Stomach (tissue), 4 donors: ENCODE data around the gene WWC1.

Experiments
- EP300 ChIP-seq: sonication (generic); formaldehyde crosslinking; IDR thresholded peaks from one replicate; pipeline ENCODE4 v1.6.1; 2017; ENCODE audit warnings: antibody characterized with exemption
- POLR2A ChIP-seq, 4 donors: fragments of 450-650 bp; IDR thresholded peaks; one replicate each; pipeline ENCODE4 v1.6.1; 2016; ENCODE audit warnings: antibody characterized with exemption in 4 of 4, control low read depth in 2 of 4, mild to moderate bottlenecking in 1 of 4, moderate library complexity in 1 of 4
- TF ChIP-seq, protein P1 (sequence below), 7 experiments: fragments of 450-650 bp in 4 of 7; fragments of 200-600 bp in 3 of 7; sonication (generic) in 3 of 7; IDR thresholded peaks; one replicate each; pipeline ENCODE4 v1.5.1; 2016 to 2019; ENCODE audit warnings: antibody characterized with exemption in 7 of 7, control low read depth in 2 of 7, mild to moderate bottlenecking in 1 of 7

- TF ChIP-seq, protein P1, sequence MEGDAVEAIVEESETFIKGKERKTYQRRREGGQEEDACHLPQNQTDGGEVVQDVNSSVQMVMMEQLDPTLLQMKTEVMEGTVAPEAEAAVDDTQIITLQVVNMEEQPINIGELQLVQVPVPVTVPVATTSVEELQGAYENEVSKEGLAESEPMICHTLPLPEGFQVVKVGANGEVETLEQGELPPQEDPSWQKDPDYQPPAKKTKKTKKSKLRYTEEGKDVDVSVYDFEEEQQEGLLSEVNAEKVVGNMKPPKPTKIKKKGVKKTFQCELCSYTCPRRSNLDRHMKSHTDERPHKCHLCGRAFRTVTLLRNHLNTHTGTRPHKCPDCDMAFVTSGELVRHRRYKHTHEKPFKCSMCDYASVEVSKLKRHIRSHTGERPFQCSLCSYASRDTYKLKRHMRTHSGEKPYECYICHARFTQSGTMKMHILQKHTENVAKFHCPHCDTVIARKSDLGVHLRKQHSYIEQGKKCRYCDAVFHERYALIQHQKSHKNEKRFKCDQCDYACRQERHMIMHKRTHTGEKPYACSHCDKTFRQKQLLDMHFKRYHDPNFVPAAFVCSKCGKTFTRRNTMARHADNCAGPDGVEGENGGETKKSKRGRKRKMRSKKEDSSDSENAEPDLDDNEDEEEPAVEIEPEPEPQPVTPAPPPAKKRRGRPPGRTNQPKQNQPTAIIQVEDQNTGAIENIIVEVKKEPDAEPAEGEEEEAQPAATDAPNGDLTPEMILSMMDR (IDR thresholded peaks at IDR 0.05), result no peak
- TF ChIP-seq POLR2A (IDR thresholded peaks at IDR 0.05) (no peak), EP300 (no peak)
These were observed 172.8 kb downstream of the WWC1 start for GRCh38 chr5:168464214-168464613.
